ENCODE data around the gene MTMR3.

DNA sequence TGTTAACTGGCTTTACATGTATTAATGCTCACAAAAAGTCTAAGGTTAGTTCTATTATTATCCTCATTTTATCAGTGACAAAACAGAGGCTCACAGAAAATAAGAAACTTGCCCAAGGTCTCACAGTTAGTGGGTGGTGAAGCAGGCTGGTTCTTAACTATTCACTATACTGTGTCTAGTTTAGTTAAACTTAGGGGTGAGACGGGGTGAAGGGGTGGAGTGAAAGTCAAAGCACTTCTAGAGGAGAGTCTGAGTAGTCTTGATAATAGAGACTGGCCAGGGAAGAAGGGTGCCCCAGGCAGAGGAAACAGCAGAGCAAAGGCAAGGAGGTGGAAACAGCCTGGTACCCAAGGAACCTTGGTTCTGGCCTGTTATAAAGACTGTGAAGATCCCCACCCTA, 48.9 kb upstream of the MTMR3 start:
- TF ChIP-seq, protein P1, sequence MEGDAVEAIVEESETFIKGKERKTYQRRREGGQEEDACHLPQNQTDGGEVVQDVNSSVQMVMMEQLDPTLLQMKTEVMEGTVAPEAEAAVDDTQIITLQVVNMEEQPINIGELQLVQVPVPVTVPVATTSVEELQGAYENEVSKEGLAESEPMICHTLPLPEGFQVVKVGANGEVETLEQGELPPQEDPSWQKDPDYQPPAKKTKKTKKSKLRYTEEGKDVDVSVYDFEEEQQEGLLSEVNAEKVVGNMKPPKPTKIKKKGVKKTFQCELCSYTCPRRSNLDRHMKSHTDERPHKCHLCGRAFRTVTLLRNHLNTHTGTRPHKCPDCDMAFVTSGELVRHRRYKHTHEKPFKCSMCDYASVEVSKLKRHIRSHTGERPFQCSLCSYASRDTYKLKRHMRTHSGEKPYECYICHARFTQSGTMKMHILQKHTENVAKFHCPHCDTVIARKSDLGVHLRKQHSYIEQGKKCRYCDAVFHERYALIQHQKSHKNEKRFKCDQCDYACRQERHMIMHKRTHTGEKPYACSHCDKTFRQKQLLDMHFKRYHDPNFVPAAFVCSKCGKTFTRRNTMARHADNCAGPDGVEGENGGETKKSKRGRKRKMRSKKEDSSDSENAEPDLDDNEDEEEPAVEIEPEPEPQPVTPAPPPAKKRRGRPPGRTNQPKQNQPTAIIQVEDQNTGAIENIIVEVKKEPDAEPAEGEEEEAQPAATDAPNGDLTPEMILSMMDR (conservative IDR thresholded peaks at IDR 0.05; ENCODE audit: low read depth, low read length), result no peak
- no peak for TF ChIP-seq EZH2 (IDR thresholded peaks at IDR 0.05; ENCODE audit: low read length, unreplicated experiment)

All from PC-3 (cell line).